Coronary artery (tissue), 2 donors: ENCODE data around the gene EMC7.
A peak's percentile ranks its signal among the peaks of the same experiment; 100 is the strongest.

ENCODE experiments used
- DNase-seq: peaks from one replicate; pipeline ENCODE4 v3.0.0-alpha.2; 2017; ENCODE audit warnings: low spot score
- H3K27ac ChIP-seq, 2 donors: fragments of 200-600 bp; sonication (generic); one replicate each; pipeline ENCODE4 v1.5.1; 2016 to 2019
- H3K4me3 ChIP-seq: fragments of 200-600 bp; sonication (generic); 2 replicates; pipeline ENCODE4 v1.5.1; 2016; ENCODE audit warnings: mild to moderate bottlenecking, moderate library complexity
- TF ChIP-seq, protein P1 (sequence below): fragments of 200-600 bp; sonication (generic); IDR thresholded peaks from one replicate; pipeline ENCODE4 v1.5.1; 2019; ENCODE audit warnings: antibody characterized with exemption

Gene EMC7

DNA sequence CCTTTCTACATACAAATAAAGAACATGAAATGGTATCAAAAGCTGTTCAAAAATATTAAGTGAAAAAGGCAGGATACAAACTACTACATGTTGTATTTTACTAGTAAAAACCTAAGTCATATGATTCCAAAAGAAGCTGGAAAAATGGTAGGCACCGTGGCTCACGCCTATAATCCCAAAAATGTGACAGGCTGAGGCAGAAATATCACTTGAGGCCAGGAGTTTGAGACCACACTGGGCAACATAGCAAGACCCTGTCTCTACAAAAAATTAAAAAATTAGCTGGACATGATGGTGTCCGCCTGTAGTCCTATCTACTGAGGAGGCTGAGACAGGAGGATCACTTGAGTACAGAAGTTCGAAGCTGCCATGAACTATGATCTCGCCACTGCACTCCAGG is 1.7 kb downstream of the EMC7 start:
- no peak for DNase-seq
- no peak overlapping the region for H3K27ac ChIP-seq
- no peak overlapping the region for H3K4me3 ChIP-seq
- TF ChIP-seq, protein P1, sequence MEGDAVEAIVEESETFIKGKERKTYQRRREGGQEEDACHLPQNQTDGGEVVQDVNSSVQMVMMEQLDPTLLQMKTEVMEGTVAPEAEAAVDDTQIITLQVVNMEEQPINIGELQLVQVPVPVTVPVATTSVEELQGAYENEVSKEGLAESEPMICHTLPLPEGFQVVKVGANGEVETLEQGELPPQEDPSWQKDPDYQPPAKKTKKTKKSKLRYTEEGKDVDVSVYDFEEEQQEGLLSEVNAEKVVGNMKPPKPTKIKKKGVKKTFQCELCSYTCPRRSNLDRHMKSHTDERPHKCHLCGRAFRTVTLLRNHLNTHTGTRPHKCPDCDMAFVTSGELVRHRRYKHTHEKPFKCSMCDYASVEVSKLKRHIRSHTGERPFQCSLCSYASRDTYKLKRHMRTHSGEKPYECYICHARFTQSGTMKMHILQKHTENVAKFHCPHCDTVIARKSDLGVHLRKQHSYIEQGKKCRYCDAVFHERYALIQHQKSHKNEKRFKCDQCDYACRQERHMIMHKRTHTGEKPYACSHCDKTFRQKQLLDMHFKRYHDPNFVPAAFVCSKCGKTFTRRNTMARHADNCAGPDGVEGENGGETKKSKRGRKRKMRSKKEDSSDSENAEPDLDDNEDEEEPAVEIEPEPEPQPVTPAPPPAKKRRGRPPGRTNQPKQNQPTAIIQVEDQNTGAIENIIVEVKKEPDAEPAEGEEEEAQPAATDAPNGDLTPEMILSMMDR: no peak

DNA sequence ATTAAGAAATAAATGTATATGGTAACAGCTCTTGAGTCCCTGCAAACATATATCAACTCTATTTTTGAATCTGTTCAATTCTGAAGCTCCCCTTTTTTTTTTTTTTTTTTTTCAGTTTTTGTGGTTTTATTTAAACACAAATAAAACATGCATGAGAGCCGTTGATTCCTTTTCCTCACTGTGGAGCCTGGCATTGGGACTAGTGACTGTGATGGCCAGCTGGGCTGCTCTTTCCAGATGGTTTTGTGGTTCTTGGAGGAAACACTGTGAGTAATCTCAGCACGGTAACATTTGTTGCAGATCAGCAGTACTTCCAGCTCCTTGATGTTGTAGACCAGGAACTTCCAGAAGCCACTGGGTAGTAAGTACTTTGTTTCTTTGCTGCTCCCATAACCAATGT is 15.9 kb downstream of the EMC7 start:
- DNase-seq: no peak
- no peak overlapping the region for H3K4me3 ChIP-seq
- TF ChIP-seq, protein P1: no peak
- no peak overlapping the region for H3K27ac ChIP-seq

- no peak overlapping the region for H3K4me3 ChIP-seq
- peak overlapping the region in 1 of 2 donors; percentile 8 for H3K27ac ChIP-seq
- TF ChIP-seq, protein P1: no peak
- no peak for DNase-seq
Measured at GRCh38 chr15:34084086-34084485, 17.6 kb downstream of the EMC7 start.

GRCh38 chr15:34079904-34080303 is 21.8 kb downstream of the EMC7 start:
- TF ChIP-seq, protein P1: no peak
- no peak for DNase-seq
- Histone ChIP-seq H3K4me3 (no peak overlapping the region), H3K27ac (no peak overlapping the region)

GRCh38 chr15:34078900-34079299 is 22.8 kb downstream of the EMC7 start:
- no peak for DNase-seq
- H3K27ac ChIP-seq: no peak overlapping the region
- TF ChIP-seq, protein P1: no peak
- no peak overlapping the region for H3K4me3 ChIP-seq

DNA sequence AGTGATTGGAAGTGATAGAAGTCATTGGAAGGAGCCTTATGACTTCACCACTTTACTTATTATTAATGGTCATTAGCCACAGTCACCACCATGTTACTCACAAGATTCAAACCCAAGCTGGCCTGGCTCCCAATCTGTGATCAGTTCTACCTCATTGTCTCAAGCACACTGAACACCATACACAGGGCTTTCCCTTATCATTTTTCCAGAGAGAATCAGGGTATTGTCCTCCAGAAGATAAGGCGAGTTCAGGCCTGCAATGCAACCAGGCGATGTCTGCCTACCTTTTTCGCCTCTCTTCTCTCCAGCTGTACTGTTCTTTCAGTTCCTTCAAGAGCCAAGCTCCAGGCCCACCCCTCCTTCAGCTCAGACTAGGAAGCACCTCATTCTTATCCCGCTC is 24.9 kb downstream of the EMC7 start:
- Histone ChIP-seq H3K27ac (no peak overlapping the region), H3K4me3 (no peak overlapping the region)
- TF ChIP-seq, protein P1: no peak
- no peak for DNase-seq

- Histone ChIP-seq H3K4me3 (no peak overlapping the region), H3K27ac (no peak overlapping the region)
- TF ChIP-seq, protein P1: no peak
- no peak for DNase-seq
Measured at GRCh38 chr15:34070003-34070402, 31.7 kb downstream of the EMC7 start.
